ENCODE measurements around the gene QSOX1.

Gene QSOX1

GRCh38 chr1:180173451-180173850 lies 18.8 kb downstream of the QSOX1 start:
- DNase-seq: no peak

DNA sequence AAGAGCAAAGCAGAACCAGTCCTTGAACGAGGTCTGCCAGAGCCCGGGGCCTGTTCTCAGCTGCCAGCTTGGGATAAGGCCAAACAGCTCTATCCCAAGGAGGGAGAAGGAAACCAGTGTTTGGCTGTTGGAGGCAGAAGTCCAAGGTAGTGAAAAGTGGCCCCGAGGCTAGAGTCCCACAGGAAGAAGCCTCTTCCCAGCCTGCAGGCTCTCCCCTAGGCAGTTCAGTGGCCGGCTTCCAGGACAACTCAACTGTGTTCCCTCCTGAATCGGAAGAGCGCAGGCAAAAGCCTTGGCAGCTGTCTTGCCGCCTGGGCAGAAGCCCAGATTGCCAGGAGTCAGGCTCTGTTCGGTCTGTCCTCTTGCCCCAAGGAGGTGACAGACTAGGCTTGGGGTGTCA lies 19.3 kb downstream of the QSOX1 start:
- DNase-seq: no peak

GRCh38 chr1:180175291-180175690 lies 20.6 kb downstream of the QSOX1 start:
- no peak for DNase-seq

- DNase-seq: no peak
Measured at GRCh38 chr1:180175806-180176205, 21.1 kb downstream of the QSOX1 start.

GRCh38 chr1:180176965-180177364 lies 22.3 kb downstream of the QSOX1 start:
- DNase-seq: no peak

DNA sequence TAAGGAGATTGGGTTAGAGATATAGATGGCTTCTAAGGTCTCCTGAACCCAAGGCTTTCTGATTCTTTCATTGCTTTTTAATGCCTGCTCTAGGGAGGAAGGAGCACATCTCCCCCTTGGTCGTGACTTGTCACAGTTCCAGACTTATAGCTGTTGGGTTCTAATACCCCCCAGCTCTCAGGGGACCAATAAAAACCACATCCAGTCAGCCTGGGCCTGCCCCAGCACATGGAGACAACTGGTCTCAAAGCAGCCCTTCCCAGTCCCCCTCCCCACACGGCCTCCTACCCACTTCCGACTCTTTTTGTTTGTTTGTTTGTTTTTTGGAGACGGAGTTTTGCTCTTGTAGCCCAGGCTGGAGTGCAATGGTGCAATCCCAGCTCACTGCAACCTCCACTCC lies 23.3 kb downstream of the QSOX1 start:
- DNase-seq: no peak

DNA sequence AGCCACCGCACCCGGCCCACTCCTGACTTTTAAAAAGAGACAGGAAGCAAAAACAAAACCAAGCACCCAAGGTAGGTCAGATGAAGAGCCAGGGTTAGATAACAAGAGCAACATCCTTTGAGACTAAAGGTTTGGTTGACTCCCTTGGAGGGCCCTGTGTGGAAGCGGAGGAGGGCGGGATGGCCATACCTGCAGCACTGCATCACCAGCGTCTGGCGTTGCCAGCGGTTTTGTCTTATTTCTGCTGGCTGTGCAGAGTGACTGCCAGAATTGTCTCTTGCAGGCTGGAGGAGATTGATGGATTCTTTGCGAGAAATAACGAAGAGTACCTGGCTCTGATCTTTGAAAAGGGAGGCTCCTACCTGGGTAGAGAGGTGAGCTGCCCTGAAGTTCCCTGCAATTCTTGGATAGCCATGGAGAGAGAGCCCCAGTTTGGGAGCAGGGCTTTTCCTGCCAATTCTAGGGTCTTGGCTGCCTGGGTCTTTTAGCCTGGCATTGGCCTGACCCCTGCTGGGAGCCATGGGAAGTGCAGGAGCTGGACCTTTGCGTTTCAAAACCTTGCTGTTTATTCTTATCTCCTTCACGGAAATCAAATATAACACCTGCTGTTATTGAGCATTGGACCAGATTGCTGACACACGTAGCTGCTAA lies 24.0 kb downstream of the QSOX1 start:
- DNase-seq: peak; percentile 68

DNA sequence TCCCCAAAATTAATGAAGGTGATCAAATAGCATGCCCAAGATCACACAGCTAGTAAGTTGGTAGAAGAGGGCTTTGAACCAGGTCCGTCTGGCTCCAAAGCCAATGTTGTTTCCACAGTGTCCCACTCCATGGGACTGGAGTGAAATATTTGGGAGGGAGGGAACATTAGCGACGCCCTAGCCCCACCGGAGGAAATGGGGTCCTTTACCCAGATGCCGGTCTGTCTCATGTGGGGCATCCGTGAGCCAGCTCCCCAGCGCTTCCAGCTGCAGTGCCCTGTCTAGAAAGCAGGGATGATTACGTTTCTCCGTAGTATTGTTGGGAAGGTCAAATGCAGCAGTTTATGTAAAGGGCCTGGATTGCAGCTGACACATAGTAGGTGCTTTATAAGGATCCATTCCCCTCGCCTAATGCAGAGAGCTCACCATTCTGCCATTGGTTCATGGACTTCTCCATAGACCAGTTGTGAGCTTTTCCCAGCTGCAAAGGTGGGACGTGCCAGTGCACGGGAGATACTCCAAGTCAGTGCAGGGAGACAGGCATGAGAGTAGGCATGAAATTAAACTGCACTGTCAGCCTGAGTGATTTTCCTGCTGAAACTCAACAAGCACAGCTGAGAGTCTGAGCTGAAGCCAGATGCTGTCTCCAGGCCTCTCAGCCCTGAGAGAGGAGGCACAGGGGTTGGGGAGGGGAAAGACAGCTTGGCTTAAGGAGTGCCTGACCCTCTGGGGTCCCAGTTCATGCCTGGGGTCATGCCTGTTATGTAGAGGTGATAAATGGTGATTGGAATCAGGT lies 24.7 kb downstream of the QSOX1 start:
- DNase-seq: no peak

- DNase-seq: peak; percentile 38
Measured at GRCh38 chr1:180181048-180181447, 26.4 kb downstream of the QSOX1 start.

DNA sequence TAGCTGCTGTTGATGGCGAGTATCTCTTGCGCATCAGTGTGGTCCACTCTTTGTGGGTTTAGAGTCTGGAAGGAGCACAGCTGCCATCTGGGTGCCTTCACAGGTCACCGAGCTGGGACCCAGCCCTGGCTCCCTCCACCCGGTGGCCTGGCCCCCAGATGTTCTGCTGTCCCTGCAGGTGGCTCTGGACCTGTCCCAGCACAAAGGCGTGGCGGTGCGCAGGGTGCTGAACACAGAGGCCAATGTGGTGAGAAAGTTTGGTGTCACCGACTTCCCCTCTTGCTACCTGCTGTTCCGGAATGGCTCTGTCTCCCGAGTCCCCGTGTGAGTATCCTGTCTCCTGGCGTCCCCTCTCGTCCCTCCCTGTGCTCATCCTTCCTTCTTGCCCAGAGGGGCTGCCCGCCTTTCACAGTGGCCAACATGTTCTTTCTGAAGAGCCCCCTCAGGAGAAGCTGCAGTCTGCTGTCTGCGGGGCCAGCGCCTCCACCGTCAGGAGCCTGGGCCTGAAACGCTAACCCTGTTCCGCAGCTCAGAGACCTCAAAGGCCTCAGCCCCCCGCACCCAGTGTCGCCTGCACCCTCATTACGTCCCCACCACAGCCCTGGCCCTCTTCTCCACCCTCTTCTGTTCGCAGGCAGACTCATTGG lies 27.4 kb downstream of the QSOX1 start:
- no peak for DNase-seq

GRCh38 chr1:180182643-180183311 lies 28.1 kb downstream of the QSOX1 start:
- DNase-seq: no peak

DNA sequence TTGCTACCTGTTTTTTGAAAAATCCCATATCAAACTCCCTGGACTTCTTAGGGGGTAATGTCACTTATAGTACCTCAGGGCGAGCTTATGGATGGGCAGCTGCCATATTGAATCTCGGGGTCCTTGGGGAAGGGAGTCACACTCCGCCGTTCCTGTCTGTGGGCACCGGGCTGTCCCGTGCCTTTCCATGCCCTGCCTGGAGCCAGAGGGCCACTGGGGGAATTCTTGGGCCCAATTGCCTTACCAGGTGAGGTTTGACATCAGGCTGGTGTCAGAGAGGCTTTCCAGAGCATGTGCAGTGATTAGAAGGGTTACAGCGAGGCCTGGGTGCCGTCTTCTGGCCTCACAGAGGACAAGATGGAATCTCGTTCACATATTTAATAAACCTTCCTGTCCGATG lies 28.8 kb downstream of the QSOX1 start:
- DNase-seq: no peak

DNA sequence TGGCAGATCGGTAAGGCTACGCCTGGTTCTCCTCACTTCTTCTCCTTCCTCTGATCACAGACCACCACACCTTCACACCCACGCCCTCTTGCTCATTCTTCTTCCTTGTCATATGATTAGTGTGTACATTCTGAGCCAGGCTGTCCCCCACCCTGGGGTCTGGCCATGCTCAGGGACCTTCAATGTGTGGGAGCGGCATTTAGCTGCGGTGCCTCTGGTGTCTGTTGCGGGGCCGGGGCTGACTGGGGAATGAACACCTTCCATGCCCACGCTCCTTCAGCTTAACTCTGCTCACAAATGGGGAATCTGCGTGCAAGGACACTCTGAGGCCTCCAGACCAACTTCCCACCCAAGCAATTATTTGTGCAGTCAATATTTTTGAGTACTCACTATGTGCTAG lies 29.4 kb downstream of the QSOX1 start:
- no peak for DNase-seq

DNA sequence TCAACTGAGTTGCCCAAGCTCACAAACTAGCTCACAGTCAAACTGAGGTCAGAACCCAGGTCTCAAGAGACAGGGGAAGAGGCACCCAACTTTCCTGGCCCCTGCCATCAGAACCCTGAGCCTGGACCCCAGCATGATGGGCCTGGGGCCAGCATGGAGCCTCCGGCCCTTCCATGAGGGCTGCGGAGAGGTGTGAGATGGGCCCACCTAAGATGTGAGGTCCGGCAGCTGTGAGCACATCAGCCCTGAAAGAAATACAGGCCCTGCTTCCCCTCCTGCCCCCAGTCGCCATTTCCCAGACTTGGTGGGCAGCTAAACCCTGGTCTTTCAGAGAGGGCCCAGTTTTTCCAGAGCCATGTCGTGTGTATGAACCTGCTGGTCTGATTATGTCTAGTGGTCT lies 30.6 kb downstream of the QSOX1 start:
- DNase-seq: no peak

- DNase-seq: no peak
Measured at GRCh38 chr1:180185971-180186645, 31.4 kb downstream of the QSOX1 start.

DNA sequence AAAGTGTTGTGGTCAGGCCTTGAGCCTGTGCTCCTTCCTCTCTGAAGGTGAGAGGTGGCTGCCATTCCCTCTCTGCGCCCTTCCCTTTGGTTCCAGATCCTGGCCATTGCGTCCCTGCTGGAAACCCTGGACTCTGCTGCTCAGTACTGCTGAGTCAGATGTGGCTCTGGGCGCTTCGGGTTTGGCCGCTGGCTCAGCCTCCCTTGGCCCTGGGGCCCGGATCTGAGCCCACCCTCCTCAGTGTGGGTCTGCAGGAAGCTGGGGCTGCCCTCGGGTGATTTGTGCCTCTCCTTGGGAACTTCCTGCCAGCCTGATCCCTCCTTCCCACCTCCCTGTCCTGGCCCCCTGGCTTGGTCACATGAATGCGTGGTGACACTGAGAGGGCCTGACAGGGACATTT lies 32.2 kb downstream of the QSOX1 start:
- no peak for DNase-seq

DNA sequence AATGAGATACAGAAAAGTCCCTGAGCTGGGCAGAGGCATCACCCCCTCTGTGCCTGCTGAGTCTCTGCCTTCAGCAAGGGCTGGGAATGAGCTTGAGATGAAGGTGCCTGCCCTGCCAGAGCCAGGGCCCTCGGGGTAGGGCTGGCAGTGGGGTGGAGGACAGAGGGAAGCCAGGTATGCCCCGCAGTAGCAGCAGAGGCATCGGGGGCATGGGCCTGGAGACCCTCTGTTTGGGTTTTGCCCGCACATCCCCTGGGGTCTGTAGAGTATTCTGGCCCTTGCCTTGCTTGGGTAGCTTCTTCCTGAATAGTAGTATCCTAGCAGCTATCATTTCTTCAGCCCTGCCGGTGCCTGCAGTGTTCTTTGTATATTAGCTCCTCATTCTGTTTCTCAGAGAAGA lies 33.0 kb downstream of the QSOX1 start:
- DNase-seq: no peak

DNA sequence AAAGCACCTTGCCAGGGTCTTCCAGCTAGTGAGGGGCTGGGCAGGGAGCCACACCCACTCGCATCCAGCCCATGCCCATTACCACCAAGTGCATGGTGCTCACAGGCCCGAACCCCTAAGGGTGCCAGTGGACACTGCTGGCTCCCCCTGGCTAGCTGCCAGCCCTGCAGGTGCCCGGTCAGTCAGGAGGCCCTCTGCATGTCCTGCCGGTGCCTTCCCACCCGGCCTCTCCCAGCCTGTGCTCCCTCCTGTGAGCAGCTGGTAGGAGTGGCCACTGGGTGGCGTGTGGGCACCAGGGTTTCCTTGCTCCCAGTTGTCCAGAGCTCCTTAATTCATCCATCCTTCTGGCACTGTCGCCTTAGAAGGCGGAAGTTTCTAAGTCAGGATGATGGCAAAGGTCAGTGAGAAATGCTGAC lies 33.4 kb downstream of the QSOX1 start:
- DNase-seq: peak; percentile 73

GRCh38 chr1:180188684-180189175 lies 34.1 kb downstream of the QSOX1 start:
- no peak for DNase-seq

DNA sequence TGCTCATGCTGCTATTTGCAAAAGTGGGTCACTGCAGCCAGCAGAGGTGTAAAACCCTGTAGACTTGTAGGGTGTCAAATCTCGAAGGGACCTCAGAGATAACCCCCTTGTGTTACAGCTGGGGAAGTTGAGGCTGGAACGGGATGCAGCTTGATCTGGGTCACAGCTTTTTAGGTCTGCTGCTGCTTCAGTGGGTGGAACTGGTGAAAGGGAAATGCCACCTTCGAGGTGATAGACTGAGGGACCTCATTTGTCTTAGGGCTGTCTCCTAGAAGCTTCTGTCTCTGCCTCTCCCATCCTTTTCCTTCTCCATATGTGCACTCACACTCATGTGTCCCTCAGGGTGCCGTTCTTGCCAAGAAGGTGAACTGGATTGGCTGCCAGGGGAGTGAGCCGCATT lies 35.4 kb downstream of the QSOX1 start:
- DNase-seq: no peak

DNA sequence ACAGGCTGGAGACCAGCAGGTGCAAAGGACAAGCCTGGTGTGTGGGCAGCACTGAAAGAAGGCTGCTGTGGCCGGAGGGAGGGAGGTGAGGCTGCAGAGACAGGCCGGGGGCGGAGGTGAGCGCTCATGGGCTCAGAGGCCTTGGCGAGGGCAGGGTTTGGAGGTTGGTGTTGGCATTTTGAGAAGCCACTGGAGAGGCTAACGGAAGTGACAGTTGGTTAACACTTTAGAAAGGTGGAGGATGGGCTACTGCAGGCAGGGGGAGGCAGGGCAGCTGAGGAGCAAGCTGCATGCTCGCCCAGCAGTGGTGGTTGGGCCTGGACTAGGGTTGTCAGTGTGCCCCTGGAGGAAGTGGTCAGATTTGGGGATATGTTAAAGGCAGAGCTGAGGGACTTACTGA lies 37.5 kb downstream of the QSOX1 start:
- no peak for DNase-seq

GRCh38 chr1:180193141-180194047 lies 38.7 kb downstream of the QSOX1 start:
- DNase-seq: no peak
